Panc1 (cell line): ENCODE measurements around the gene ESCO1.

ENCODE experiments used
- CTCF ChIP-seq: fragments of 450-650 bp; IDR thresholded peaks from 2 replicates; pipeline ENCODE4 v1.5.1; 2017; ENCODE audit warnings: mild to moderate bottlenecking
- POLR2AphosphoS5 ChIP-seq: IDR thresholded peaks from 2 replicates; pipeline ENCODE4 v1.6.1; 2012; ENCODE audit warnings: mild to moderate bottlenecking, low read depth, low read length, moderate library complexity
- REST ChIP-seq, 2 experiments: IDR thresholded peaks; 2 replicates each; pipeline ENCODE4 v1.6.1; 2011 to 2012; ENCODE audit warnings: low read depth in 2 of 2, control low read depth in 1 of 2, low read length in 1 of 2, mild to moderate bottlenecking in 1 of 2, moderate library complexity in 1 of 2; ENCODE audit not compliant: insufficient read depth in 1 of 2
- SIN3A ChIP-seq: IDR thresholded peaks from 2 replicates; pipeline ENCODE4 v1.6.1; 2012; ENCODE audit warnings: low read depth, mild to moderate bottlenecking, low read length, moderate library complexity, borderline replicate concordance; ENCODE audit not compliant: insufficient read depth
- TCF7L2 ChIP-seq: IDR thresholded peaks from 2 replicates; pipeline ENCODE4 v1.6.1; 2011; ENCODE audit warnings: mild to moderate bottlenecking, low read depth, low read length, inconsistent platforms

DNA sequence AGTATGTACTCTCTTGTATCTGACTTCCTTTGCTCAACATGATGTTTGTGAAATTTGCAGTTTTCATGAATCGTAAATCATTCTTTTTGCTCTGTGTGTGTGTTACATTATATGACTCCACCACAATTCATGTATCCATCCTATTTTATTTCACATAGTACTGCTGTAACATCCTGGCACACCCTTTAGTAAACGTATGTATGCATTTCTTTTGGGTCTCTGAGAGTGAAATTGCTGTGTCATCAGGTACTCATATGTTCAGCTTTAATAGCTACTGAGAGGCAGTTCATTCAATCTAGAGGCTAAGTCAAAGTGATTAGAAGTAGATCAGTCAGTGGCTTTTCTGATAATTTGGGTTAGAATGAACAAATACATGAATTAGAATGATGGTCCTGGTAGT is 118.8 kb downstream of the ESCO1 start:
- TF ChIP-seq CTCF: no peak
- TF ChIP-seq SIN3A: no peak
- TF ChIP-seq REST (IDR thresholded peaks at IDR 0.05; ENCODE audit: insufficient read depth in 1 of 2, low read depth in 2 of 2, low read length in 1 of 2): no peak
- TF ChIP-seq POLR2AphosphoS5: no peak
- TF ChIP-seq TCF7L2: no peak
